Astrocyte (in vitro differentiated cells and primary cell): ENCODE results near the gene ZBTB16.

Experiments used
- CTCF ChIP-seq: IDR thresholded peaks from 2 replicates; pipeline ENCODE4 v1.5.1; 2011; ENCODE audit warnings: low read depth, mild to moderate bottlenecking, inconsistent platforms, low read length, moderate library complexity; ENCODE audit not compliant: insufficient read depth
- EZH2 ChIP-seq: IDR thresholded peaks from 2 replicates; pipeline ENCODE4 v1.6.1; 2012; ENCODE audit warnings: mild to moderate bottlenecking, low read length, inconsistent platforms; ENCODE audit not compliant: insufficient read depth

DNA sequence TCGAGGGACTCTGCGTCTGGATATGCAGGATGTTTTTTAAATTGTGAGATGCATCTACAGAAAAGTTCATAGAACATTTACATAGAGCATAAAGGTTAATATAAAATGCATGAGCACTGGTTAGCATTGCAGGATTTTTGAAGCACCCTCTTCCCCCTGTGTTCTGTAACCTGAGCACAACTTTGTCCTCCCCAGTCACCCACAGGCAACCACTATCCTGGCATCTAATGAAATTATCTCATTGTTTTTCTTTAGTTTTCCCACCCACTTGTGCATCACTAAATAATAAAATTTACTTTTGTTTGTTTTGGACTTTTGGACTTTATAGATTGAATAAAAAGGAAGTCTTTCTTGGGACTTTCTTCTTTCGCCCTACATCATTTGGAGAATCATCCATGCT is 226.7 kb downstream of the ZBTB16 start:
- no peak for TF ChIP-seq CTCF
- no peak for TF ChIP-seq EZH2
